ENCODE results near the gene SAE1. TPM values are rescaled to one million over a fixed set of nuclear protein-coding genes. Genes with fewer than 3 reads are reported as not detected.
"Not testable (repeated sequence)": the region's sequence is repeated elsewhere in the genome, so short reads cannot be mapped to it uniquely, and the experiment has no call there.

SAE1 gene
- total RNA-seq, 1 donor from 2014 or later = 56.9 TPM

GRCh38 chr19:47130120-47130588, 481 bp upstream of the SAE1 start:
- no peak for DNase-seq (ENCODE audit: low spot score)

- DNase-seq (ENCODE audit: low spot score) = no peak
Observed at GRCh38 chr19:47132194-47132852, 1.7 kb downstream of the SAE1 start.

GRCh38 chr19:47133021-47133471, 2.4 kb downstream of the SAE1 start:
- no peak for DNase-seq (ENCODE audit: low spot score)

GRCh38 chr19:47134545-47134944, 3.9 kb downstream of the SAE1 start:
- no peak for DNase-seq (ENCODE audit: low spot score)

GRCh38 chr19:47135156-47135555, 4.5 kb downstream of the SAE1 start:
- DNase-seq (ENCODE audit: low spot score) = no peak

- DNase-seq (ENCODE audit: low spot score) = not testable (repeated sequence)
Observed at GRCh38 chr19:47141252-47141651, 10.6 kb downstream of the SAE1 start.

- DNase-seq (ENCODE audit: low spot score) = no peak
Observed at GRCh38 chr19:47141695-47142094, 11.1 kb downstream of the SAE1 start.

GRCh38 chr19:47142779-47143178, 12.1 kb downstream of the SAE1 start:
- no peak for DNase-seq (ENCODE audit: low spot score)

- DNase-seq (ENCODE audit: low spot score) = no peak
Observed at GRCh38 chr19:47143322-47144073, 12.9 kb downstream of the SAE1 start.

- no peak for DNase-seq (ENCODE audit: low spot score)
Observed at GRCh38 chr19:47144630-47145029, 14.0 kb downstream of the SAE1 start.

GRCh38 chr19:47145639-47146486, 15.2 kb downstream of the SAE1 start:
- DNase-seq (ENCODE audit: low spot score) = no peak

- no peak for DNase-seq (ENCODE audit: low spot score)
Observed at GRCh38 chr19:47146920-47147319, 16.3 kb downstream of the SAE1 start.

- no peak for DNase-seq (ENCODE audit: low spot score)
Observed at GRCh38 chr19:47151627-47152026, 21.0 kb downstream of the SAE1 start.

GRCh38 chr19:47152205-47152604, 21.6 kb downstream of the SAE1 start:
- DNase-seq (ENCODE audit: low spot score) = no peak

GRCh38 chr19:47152632-47153031, 22.0 kb downstream of the SAE1 start:
- DNase-seq (ENCODE audit: low spot score) = peak; percentile 56

- no peak for DNase-seq (ENCODE audit: low spot score)
Observed at GRCh38 chr19:47153266-47153665, 22.6 kb downstream of the SAE1 start.

- DNase-seq (ENCODE audit: low spot score) = no peak
Observed at GRCh38 chr19:47155148-47155547, 24.5 kb downstream of the SAE1 start.

- DNase-seq (ENCODE audit: low spot score) = no peak
Observed at GRCh38 chr19:47156861-47157430, 26.3 kb downstream of the SAE1 start.

GRCh38 chr19:47157431-47158321, 27.0 kb downstream of the SAE1 start:
- DNase-seq (ENCODE audit: low spot score) = peak; percentile 65

GRCh38 chr19:47158367-47158791, 27.7 kb downstream of the SAE1 start:
- DNase-seq (ENCODE audit: low spot score) = no peak
